22Rv1 (cell line): ENCODE measurements around the gene GALK2.

Experiments used
- CTCF ChIP-seq: fragments of 450-650 bp; IDR thresholded peaks from 2 replicates; pipeline ENCODE4 v1.5.1; 2017; ENCODE audit warnings: mild to moderate bottlenecking
- ZFX ChIP-seq: fragments of 450-650 bp; IDR thresholded peaks from 2 replicates; pipeline ENCODE4 v1.6.1; 2017; ENCODE audit warnings: antibody characterized with exemption, borderline replicate concordance

- TF ChIP-seq CTCF (no peak), ZFX (no peak)
Measured at GRCh38 chr15:49163678-49164077, 6.4 kb upstream of the GALK2 start.
